ENCODE data around the gene REPS2.
"Not testable (repeated sequence)": the region's sequence is repeated elsewhere in the genome, so short reads cannot be mapped to it uniquely, and the experiment has no call there.

REPS2 gene

DNA sequence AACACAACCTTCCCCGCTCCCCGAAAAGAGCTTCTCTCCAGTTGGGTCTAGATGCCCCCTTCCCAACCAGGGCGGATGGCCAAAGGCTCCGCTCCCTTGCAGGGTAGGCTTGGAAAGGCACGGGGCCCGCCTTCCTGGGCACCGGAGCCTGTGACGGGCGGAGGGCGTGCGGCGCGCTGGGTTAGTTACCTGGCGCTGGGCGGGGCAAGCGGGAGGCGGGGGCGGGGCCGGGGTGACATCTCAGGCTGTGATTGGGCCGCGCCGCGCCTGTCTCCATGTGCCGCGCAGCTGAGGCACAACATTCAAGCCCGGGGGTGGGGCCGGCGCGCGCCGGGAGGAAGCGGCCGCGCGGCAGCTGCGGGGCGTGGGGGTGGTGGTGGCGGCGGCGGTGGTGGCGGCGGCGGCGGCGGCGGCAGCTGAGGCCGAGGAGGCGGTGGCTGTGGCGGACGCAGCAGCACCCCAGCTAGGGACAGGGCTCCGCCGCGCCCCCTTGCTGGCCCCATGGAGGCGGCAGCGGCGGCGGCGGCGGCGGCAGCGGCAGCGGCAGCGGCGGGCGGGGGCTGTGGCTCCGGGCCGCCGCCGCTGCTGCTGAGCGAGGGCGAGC lies at the start of gene REPS2:
REPS2 (plus strand) TSS at position 298 of the 604 bp plus-strand sequence; CDS start at position 502, 204 bp downstream.
- peak; percentile 40 for DNase-seq (ENCODE audit: low read depth)

DNA sequence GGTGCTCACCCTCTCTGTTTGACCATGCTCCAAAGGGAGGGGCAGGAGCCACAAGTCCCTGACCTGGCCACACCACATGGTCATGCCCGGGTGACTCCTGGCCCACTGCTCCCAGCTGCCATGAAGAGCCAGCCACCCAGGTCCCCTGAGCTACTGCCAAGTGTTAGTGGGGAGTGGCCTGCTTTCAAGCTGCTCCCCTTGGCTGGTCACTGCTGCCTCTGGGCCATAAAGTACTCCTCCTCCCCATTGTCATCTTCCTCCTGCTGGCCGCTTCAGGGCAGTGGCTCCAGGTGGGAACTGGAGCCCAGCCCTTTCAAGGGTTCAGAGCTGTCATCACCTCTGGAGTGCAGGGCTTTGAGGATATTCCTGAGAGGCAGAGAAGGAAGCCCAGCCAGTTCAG lies 49.0 kb upstream of the REPS2 start:
- DNase-seq (ENCODE audit: low read depth), result no peak

DNA sequence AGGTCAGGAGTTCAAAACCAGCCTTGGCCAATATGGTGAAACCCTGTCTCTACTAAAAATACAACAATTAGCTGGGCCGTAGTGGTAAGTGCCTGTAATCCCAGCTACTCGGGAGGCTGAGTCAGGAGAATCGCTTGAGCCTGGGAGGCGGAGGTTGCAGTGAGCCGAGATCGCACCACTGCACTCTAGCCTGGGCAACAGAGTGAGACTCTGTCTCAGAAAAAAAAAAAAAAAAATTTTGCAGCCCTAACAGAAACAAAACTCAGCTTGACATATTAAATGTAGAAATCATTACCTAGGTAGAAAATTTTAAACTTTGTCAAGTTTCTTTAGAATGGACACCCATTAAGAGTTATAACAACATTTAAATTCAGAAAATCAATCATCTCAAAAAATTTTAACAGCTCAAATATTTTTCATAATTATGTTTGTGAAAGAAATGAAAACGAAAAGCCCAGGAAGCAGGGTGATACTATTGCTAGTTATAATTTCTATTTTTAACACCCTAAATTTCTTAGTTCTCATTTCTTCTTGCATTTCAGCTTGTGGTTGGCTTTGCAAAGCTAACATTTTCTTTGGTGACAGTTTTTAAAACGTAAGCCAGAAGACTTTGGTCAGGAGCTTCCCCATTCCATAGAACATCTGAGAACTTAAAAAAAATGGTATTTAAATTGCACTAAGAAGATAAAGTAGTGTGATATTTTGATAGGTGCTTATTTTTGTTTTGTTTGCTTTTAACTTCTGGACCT lies 43.0 kb upstream of the REPS2 start:
- DNase-seq (ENCODE audit: low read depth), result no peak

DNA sequence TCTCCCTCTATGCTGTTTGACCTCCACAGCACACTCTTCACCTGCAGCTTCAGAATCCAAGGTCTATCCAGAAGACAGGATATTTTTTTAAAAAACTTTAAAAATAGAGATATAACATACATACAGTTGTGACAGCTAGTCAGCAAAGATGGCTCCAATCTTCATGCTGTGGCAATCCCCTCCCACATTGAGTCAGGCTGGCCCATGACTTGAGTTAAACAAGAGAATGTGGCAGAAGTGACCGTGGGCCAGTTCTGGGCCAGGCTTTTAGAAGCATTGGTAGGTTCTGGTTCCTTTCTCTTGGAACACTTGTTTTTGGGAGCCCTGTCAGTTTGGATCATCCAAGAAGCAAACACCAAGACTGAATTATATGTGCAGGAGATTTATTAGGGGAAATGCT lies 36.1 kb upstream of the REPS2 start:
- no peak for DNase-seq (ENCODE audit: low read depth)

DNA sequence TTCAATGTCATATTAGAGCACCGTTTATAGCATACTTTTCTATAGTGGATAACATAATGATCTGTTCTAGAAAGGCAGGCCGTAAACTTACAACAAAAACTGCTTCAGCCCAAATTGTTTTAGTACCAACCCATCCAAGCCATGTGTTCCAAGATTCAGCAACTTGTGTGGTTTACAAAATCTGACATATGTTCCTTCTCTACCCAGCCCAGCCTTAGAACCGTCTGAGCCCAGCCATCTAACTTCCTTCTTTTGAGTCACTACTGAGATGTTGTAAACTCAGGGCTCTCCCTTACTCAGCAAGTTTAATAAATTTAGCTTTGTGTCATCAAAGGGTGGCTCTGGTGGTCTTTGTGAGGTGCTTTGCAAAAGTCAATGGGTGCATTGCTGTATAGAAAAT lies 32.4 kb upstream of the REPS2 start:
- no peak for DNase-seq (ENCODE audit: low read depth)

DNA sequence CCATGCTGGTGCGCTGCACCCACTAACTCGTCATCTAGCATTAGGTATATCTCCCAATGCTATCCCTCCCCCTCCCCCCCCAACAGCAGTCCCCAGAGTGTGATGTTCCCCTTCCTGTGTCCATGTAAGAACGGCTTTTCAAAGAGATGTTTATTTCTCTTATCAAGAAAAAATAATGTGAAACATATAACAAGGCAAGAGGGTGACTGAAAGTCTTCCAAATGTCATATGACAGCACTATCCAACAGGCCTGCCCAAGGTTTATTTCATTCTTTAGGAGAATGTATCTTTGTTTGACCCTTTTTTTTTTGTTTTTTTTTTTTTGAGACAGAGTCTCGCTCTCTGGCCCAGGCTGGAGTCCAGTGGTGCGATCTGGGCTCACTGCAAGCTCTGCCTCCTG lies 29.9 kb upstream of the REPS2 start:
- DNase-seq (ENCODE audit: low read depth), result no peak

DNA sequence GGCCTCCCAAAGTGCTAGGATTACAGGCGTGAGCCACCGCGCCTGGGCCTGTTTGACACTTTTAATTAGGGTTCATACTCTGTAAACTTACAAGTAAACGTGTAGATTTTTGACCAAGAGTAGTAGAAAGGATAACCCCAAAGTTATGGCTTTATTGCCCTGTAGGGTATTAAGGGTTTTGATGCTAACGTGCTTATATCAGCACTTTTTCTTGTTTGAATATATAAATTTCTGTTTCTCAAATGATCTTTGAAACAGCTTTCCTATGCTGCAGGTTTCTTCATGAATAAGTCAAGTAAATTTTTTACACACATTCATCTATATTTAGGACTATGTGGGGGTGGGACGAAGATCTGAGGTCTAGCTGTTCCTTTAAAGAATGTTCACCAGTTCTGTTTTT lies 29.3 kb upstream of the REPS2 start:
- DNase-seq (ENCODE audit: low read depth), result no peak

DNA sequence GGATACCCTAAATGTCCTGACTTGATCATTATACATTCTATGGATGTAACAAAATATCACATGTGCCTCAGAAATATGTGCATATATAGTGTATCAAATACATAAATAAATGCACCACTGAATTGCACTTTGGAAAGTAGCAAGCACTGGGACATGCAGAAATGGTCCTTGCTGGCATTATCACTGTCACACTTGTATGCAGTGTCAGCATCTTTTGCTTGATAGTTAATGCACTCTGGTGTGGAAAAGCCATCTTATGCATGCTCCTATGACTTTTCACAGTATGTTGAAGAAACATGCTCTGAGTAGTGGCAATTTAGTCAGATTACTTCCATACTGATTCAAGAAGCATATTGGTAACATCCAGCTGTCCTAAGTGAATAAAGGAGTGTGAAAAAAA lies 27.5 kb upstream of the REPS2 start:
- DNase-seq (ENCODE audit: low read depth), result no peak

DNA sequence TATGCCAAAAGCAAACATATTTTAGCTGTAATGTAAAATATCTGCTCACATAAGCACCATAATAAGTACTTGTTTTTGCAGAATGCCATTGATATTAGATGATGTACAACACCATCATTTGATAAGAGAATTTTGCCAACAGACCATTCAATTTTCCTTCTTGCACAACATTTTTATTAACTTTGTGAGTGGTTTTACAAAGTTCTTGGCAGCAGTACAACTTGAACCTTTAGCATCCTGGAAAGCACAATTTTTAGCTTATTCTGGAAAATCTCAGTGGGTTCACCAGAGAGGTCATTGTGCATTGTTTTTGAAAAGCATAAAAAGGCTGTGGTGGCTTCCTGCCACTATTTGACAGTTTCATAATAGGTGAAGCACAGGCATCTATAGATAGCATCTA lies 26.4 kb upstream of the REPS2 start:
- DNase-seq (ENCODE audit: low read depth), result no peak

DNA sequence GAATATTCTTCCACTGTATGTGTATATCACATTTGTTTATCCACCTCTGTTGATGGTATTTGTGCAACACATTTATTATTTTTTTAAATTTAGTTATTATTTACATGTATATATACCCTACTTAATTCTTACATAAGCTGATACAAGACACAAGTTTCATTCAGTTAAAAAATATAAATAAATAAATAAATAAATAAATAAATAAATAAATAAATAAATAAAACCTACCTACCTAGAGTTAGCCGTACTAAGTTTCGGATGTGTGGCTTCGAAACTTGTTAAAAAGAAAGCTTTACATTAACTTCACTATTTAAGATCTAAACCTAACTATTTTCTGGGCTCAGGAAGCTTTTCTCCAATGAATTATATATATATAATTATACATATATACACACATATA lies 23.3 kb upstream of the REPS2 start:
- DNase-seq (ENCODE audit: low read depth), result no peak

DNA sequence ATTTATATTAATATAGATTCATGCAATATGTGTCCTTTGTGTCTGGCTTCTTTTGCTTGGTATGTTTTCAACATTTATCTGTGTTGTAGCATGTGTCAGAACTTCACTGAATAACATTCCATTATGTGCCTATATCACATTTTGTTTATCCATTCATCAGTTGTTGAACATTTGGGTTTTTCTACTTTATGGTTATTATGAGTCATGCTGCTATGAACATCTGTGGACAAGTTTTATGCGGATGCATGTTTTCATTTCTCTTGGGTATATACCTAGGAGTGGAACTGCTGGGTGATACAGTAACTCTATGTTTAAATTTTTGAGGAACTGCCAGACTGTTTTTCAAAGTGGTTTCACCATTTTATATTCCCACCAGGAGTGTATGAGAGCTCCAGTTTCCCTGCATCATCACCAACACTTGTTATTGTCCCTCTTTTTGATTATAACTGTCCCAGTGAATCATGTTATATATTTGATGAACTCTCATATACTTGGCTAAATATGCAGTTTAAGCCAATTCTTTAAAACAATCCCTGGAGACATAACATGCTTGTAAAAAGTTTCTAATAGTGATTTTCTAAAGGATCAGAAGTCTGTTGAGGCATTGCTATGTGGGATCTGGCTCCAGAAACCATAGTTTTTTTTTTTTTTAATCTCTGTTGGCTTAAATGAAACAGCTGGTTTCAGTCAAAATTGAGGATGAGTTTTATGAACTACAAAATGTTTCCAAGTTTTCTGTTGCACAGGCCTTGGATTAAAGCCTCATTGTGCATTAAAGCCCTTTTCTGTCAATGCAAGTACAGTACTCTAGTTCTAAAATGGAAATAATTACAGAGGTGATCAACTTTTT lies 21.6 kb upstream of the REPS2 start:
- no peak for DNase-seq (ENCODE audit: low read depth)

DNA sequence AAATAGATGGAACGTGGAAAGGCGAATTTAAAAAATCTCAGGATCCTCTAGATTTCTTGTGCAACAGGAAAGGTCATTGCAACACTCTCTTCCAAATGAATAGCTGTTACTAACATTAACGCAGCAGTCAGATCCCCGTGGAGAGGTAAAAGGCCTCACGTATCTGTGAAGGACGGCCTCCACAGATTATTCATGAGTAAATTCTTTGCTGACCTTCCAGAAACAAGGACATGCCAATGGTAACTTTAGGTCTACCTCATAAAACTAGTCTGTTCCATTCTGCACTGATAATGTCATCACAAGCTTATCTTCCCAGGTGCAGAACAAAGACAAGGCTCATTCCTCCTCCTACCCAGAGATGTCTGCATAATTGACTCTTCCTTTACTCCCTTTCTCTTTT lies 16.1 kb upstream of the REPS2 start:
- no peak for DNase-seq (ENCODE audit: low read depth)

DNA sequence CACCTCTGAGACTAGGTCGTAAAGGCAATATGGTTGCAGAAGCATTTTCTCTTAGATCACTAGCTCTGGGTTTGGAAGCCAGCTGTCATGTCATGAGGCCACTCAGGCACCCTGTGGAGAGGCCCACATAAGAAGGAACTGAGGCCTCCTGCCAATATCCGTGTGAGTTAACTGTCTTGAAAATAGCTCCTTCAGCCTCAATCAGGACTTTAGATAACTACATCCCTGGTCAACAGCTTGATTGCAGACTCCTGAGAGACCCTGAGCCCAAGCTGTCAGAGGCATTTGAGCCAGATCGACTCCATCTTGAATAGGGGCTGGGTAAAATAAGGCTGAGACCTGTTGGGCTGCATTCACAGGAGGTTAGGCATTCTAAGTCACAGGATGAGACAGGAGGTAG lies 15.1 kb upstream of the REPS2 start:
- DNase-seq (ENCODE audit: low read depth), result no peak

DNA sequence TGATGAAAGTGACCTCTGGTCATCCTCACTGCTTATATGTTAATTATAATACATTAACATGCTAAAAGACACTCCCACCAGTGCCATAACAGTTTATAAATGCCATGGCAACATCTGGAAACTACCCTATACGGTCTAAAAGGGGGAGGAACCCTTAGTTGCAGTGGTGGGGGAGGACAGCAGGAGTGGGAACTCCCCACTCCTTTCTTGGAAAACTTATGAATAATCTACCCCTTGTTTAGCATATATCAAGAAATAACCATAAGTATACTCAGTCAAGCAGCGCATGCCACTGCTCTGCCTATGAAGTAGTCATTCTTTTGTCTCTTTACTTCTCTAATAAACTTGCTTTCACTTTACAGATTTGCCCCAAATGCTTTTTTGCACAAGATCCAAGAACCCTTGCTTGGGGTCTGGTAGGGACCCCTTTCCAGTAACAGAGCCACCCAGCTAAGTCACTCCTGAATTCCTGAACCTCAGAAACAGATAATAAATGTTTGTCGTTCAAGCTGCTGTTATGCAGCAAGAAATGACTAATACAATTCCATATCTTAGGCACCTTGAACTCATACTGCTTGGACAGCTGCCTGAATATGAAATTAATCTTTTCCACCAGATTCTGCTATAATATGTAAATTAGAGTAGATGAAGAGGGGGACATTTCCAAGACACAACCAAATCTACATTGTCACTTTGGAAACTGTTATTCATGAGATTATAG lies 14.4 kb upstream of the REPS2 start:
- DNase-seq (ENCODE audit: low read depth), result no peak

DNA sequence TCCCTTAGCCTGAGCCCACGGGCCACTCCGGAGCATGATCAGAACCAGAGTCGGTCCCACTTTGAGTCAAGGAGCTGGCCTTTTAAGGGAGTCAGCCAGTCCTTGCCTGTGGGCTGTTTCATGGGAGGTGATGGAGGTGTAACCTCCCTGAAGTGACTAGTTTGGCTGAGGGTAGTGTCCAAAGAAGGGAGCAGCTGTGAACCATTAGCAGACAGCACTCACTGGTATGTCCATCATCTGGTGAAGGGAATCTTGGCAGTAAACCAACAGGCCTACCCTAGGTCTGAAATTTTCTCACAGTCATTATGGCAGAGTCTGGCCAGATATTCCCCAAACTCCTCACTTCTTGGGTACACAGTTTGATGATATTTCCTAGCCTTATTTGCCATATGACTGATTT lies 12.3 kb upstream of the REPS2 start:
- DNase-seq (ENCODE audit: low read depth), result no peak

DNA sequence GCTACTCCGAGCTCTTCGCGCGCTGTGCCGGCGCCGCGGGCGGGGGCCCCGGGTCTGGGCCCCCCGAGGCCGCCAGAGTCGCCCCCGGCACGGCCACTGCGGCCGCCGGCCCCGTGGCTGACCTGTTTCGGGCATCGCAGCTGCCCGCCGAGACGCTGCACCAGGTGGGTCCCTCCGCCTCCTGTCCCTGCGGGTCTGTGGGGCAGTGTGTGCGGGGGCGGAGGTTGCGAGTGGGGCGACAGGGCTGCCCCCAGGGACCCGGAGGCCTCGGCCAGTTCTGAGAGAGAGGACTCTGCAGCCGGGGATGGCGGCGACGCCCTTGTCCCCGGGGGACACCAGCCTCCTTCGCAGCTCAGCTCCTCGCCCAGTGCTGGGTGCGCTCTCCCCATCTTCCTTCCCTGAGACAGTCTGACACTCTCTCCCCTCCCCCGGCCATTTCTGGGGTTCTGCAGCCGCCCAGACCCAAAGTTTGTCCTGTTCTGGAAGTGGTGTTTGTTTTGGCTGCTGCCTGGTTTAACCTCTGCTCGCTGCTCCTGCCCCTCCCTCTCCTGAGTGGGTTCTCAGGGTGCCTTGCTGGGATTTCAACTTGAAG lies 609 bp downstream of the REPS2 start:
- DNase-seq (ENCODE audit: low read depth), result no peak

DNA sequence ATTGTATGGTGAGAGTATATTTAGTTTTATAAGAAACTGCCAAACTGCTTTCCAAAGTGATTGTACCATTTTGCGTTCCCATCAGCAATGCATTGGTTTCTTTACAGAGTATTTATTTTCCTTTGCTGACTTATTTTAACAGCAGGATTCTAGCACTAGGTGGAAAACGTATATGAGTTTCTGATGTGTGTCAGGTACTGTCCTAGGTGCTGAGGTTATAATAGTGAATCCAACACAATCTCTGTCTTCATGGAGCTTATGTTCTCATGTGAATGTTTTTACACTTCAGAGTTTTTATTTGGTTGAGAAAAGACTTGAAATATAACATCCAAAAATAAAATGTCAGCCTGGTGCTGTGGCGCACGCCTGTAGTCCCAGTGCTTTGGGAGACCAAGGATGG lies 4.0 kb downstream of the REPS2 start:
- no peak for DNase-seq (ENCODE audit: low read depth)

DNA sequence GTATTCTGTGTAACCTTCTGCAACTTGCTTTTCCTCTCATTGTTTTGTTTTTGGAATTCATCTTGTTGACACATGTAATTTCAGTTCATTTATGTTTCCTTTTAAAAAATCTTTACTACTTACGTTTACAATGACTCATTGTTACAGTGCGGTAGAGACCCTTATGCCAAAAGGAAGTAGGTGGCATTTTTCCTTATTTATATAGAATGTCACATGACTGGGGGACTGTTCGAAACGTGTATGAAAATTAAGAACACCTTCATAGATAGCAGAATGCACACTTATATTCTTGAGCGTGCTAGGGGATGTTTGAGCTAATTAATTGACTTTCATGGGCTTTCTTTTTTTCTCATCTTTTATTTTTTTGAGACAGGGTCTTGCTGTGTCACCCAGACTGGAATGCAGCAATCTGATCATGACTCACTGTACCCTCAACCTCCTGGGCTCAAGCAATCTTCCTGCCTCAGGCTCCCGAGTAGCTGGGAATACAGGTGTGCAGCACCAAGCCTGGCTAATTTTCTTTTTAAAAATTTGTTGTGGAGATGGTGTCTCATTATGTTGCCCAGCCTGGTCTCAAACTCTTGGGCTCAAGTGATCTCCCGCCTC lies 7.3 kb downstream of the REPS2 start:
- DNase-seq (ENCODE audit: low read depth), result no peak

DNA sequence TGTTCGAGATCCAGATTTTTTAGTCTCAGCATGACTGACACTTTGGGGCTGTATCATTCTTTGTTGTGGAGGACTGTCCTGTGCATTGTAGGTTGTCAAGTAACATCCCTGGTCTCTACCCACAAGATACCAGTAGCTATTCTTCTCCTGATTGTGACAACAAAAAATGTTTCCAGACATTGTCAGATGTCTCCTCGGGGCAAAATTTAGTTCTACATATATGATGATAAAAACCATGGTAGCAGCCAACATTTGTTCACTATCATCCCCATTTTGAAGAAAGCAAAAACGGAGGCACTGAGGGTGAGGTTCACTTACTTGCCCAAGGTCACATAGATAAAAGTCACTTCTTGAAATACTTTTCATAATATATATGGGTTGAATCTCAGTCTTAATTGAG lies 11.3 kb downstream of the REPS2 start:
- DNase-seq (ENCODE audit: low read depth), result no peak

DNA sequence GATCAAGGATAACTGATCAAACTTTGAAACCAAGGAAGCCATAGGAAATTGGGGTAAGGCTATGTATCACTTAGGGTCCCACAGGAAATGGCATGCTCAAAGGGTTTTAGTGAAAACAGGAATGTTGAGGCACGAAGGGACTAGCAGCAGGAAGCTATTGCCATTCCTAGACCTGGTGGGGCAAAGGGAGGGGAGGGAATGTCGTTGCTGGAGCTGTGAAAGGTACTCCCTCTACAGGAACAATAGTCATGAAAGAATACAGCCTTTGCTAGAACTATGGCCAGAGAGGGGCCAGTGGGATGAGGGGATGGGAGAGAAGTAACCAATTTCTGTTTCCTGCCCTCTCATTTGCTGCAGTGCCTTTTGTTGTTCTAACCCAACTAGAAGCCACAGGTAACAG lies 11.9 kb downstream of the REPS2 start:
- no peak for DNase-seq (ENCODE audit: low read depth)

DNA sequence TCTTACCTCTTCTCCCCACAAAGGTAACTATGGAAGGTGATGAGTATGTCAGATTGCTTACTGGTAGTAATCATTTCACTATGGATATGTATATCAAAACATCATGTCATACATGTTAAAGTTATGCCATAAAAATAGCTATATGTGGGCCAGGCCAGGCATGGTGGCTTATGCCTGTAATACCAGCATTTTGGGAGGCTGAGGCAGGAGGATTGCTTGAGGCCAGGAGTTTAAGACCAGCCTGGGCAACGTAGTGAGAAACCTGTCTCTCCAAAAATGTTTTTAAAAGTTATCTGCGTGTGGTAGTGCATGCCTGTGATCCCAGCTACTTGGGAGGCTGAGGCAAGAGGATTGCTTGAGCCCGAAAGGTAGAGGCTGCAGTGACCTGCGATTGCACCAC lies 16.2 kb downstream of the REPS2 start:
- not testable (repeated sequence) for DNase-seq (ENCODE audit: low read depth)

DNA sequence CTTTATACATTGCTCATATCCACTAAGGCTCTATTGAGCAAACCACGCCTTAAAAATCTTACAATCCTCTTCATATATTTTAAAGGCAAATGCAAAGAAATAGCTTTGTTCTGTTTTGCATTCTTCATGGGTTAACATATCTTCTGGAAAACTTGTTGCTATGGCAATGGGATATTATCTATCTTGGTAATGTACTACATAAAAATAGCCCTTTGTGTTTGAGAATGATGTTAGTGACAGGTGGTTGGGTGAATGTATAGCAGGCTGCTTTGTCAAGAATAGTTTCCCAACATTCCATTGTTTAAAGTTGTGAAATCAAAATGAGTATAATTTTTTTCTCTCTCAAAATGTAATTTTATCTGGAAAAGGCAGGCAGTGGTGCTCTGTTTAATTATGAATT lies 16.8 kb downstream of the REPS2 start:
- no peak for DNase-seq (ENCODE audit: low read depth)
